ENCODE measurements around the gene CD79A.

CD79A gene

DNA sequence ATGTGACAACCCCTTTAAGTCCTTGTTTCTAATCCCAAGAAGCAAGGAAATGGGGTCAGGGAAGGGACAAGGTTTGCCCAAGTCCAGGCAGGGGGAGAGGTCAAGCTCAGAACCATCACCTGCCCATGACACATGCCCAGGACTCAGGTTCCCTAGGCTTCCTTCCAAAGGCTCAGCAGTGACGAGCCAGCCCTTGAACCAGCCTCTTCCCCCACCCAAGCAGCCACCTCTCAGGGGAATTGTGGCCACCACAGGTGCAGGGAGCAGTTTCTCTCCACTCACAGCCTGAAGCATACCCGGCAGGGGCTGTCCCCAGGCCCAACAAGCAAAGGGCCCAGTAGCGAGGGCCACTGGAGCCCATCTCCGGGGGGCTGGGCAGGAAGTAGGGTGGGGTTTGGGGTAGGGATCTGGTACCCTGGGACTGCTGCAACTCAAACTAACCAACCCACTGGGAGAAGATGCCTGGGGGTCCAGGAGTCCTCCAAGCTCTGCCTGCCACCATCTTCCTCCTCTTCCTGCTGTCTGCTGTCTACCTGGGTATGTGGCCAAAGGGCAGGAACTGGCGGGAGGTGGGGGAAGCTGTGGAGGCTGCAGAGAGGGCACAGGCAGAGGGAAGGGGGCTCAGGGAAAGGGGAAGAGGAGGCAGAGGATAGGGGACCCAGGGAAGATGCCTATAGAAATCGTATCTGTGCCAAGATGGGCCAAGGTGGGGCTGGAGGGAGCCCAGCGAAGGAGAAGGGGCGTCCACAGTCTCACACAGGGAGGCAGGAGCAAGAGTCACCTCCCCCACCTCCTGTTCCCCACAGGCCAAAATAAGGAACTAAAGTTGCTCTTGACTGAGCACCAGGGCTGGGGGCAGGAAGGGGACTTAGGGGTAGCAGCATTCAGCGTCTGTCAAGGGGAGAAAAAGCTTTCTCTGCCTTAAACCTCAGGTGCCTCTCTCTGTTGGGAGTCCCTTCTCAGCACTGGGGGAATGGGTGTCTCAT, at the start of gene CD79A:
Gene CD79A, plus strand, starts transcription at position 433 of the 986 bp plus-strand sequence. Its CDS starts 26 bp downstream, at position 459.
- DNase-seq (ENCODE audit: low read depth) = no peak

DNA sequence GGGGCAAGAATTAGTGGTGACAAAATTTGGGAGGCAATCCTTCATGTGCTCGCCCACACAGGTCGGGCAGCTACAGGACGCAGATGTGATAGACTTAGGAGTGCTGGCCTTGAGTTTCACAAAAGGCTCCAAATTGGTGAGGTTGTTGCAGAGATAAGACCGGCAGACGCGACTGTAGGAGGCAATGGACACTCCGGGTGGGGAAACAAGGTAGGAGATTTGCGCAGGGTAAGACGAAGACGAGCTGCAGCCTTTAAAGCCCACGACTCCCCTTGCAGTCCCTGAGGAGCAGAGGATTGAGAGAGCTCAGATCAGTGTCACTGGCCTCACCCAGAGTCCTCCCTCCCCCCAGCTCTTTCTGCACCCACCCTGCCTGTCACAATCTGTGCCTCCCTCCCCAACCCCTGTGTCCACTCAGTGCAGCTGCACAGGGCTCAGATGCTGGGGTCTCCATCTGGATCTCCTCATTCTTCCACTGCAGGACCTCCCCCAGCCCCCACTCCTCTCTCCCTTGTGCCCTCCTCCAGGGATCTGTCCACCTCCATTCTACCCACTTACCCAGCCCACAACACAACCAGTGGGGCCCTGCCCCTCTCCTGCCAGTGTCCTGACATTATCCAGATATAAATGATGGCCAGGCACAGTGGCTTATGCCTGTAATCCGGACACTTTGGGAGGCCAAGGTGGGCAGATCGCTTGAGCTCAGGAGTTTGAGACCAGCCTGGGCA, 38.9 kb upstream of the CD79A start:
- DNase-seq (ENCODE audit: low read depth) = no peak

DNA sequence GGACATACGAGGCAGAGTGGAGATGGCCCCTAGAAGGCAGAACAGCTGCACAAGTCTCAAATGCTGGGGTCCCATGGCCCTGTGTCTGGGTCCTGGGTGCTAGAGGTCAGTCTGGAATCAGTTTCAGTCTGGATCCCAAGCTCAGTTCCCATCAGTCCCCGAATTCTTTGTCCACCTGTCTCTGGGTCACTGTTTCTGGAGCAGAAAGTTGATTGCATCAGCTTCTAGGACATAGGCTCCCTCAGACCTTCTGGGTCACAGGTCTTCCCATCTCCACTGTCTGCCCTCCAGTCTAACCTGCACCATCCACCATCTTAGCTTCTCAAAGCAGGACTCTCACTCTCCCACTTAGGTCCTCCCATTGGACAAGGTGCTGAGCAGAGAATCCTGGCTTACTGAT, 37.9 kb upstream of the CD79A start:
- no peak for DNase-seq (ENCODE audit: low read depth)

DNA sequence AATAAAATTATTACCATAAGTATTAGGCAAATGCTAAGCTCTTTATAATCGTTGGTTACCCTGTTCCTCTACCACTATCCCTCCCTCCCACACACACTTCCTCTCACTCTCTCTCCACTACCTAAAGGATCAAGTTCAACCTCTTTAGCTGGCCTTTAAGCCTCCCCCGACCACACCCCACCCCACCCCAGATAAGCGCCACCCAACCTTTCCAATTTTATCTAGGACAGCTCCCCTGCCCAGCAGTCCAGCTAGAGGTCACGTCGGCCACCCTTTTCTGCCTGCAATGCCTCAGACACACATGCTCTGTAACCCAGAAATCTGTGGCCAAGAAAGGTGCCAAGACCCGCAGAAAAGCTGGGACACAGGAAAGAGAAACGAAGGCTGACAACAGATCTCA, 33.7 kb upstream of the CD79A start:
- DNase-seq (ENCODE audit: low read depth) = no peak

DNA sequence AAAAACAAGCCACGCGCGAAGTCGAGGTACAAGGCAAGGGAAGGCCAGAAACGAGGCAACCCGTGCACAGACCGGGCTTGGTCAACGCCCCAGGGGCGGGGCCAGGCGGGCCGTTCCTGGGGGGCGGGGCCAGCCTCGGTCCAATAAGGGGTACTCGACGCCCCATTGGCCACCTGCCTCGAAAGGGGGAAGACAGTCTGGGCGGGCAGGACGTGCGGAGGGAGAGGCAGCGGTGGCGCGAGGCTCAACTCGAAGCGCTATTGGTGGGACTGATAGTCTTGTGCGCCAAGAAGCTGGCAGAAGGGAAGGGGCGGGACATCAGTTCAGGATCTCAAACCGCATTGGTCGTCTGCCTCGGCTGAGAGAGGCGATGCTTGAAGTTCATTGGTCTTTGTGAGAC, 32.5 kb upstream of the CD79A start, which contains the start of gene LYPD4:
Gene LYPD4, minus strand, starts transcription at position 83 of the 400 bp plus-strand sequence. CDS start 5,398 bp downstream, outside the sequence.
- no peak for DNase-seq (ENCODE audit: low read depth)

DNA sequence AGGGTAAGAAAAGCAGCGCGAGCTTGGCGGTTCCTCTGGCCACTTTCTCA, 32.3 kb upstream of the CD79A start, which contains the start of gene DMRTC2:
Gene DMRTC2, plus strand, starts transcription at position 42 of the 50 bp plus-strand sequence. CDS start 2,387 bp downstream, outside the sequence.
- no peak for DNase-seq (ENCODE audit: low read depth)

DNA sequence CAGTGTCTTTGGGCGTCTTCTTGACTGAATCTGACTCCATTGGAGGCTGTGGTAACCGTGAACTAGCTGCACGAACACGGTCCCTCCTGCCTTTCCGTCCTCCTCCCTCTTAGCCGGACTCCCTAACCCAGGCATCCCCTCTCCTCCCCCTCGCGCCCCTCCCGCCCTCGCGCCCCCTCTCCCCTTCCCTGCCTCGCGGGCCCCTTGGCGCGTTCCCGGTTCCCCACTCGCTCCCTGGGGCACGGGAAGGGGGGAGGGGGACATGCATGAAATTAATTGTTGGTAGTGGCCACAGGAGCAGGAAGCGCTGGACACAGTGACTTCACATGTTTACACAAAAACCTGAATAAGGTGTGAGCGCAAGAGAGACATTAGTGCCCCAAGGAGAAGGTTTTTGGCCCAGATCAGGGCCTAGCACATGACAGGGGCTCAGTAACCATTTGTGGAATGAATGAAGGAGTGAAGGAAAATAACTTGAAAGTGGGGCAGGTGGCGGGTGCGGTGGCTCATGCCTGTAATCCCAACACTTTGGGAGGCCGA, 32.0 kb upstream of the CD79A start:
- no peak for DNase-seq (ENCODE audit: low read depth)

DNA sequence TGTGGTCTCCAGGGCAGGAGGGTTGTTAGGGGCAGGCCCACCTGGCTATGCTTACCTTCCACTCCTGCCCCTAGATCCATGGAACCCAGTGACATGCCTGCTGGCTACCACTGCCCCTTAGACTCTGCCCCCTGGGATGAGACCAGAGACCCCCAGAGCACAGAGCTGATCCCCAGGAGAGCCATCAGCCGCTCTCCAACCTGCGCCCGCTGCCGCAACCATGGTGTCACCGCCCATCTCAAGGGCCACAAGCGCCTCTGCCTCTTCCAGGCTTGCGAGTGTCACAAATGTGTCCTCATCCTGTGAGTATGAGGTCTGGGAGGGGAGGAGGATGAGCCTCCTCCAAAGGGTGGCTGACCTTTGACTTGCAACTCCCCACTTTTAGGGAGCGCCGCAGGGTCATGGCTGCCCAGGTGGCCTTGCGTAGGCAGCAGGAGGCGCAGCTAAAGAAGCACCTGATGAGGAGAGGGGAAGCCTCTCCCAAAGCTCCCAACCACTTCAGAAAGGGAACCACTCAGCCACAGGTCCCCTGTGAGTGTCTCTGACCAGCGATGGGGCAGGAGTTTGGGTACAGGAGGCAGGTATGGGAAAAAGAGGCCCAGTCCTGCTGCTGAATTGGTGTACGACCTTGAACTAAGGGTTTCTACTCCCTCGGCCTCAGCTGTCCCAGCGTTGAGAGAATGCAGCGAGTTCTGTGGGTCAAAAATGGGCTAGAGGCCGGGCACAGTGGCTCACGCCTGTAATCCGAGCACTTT, 29.6 kb upstream of the CD79A start:
- DNase-seq (ENCODE audit: low read depth) = no peak

DNA sequence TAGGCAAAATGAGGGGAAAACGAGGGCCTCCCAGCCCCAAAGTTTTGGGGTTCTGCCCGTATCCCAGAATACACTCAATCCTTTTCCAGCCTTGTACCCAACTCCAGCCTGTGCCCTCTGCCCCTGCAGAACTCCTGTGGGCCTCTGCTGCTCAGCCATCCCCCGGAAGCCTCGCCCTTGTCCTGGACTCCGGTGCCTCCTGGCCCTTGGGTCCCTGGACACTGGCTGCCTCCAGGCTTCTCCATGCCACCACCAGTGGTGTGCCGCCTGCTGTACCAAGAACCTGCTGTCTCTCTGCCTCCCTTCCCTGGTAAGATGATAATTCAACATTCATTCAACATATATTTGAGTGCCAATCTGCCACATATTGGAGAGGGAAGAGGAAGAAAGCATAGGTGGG, 28.4 kb upstream of the CD79A start:
- DNase-seq (ENCODE audit: low read depth) = no peak

DNA sequence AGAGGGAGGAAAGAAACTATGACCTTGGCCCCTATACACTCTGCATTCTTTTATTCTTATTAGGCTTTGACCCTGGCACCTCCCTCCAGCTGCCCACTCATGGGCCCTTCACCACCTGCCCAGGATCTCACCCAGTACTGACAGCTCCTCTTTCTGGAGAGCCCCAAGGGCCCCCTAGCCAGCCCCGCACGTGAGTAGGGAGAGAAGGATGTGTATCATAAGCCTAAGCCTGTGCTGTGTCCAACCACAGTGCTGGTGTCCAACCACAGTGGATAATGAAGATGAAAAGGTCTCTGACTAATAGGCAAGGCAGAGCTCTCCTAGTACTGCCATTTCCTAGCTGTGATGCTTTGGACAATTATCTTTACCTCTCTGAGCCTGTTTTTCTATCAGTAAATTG, 28.0 kb upstream of the CD79A start:
- DNase-seq (ENCODE audit: low read depth) = no peak

DNA sequence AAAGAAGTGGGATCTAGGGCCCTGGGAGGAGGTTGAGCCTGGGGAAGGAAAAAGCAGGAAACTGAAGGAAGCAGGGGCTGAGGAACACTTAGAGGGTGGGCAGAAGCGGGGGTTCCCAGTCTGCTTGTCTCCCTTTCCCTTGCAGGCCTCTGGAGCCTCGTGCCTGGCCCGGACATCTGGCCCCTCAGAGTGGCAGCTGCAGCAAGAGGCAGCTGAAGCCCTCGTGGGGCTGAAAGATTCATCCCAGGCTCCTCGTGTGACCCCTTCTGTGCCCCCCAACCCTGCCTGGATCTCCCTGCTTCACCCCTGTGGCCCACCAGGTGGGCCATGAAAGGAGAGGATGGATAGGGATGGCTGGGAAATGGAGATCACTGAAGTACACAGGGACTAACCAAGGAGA, 26.7 kb upstream of the CD79A start:
- DNase-seq (ENCODE audit: low read depth) = no peak

DNA sequence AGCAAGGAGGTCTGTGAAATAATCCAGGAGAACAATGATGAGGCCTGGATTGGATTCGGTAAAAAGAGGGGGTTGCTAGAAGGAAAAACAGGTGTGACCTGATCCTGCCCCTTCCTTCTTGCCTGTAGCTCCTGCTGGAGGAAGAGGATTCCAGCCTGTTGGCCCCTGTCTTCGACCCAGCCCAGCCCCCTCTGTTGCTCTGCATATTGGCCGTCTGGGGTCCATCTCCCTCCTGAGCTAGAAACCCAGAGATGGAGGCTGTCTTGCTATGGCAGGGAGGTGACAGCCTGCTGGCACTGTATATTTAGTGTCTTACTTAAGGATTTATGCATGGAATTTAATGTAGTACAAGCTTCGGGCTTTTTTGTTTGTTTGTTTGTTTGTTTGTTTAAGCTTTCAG, 25.6 kb upstream of the CD79A start:
- DNase-seq (ENCODE audit: low read depth) = no peak

DNA sequence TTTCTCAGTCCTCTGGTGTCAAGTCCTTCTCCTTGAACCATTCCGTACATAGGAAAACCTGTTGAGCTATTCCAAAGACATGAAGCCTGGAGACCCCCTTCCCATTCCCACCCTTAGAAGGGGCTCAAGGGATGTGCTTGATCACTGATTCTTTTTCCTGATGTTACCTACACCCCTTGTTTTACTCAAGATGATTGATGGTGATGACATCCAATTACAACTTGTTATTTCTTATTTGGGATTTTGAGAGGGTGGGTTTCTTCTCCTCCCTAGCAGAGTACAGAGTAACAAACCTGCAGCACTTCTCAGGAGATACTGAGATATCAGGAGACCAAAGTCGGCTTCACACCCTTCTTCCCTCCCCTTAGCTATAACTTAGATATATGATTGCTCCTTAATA, 23.7 kb upstream of the CD79A start:
- DNase-seq (ENCODE audit: low read depth) = no peak

DNA sequence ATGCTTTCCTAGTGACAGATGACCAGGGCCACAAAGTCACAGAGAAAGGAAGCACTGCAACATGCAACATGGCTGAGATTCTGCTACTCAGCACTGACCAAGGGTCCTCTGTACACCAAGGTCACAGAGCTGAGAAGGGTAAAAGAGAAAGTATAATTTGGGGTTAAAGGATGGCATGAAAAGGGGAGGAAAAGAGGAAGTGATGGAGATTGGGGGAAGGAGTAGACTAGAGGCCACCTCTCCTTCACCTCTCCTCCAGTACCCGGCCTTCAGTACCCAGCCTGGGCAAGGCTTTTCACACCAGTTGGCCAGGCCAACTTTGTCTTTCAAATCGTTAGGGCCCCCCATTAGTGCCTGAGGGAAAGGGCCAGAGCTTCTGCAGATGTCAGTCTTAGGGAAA, 23.3 kb upstream of the CD79A start:
- no peak for DNase-seq (ENCODE audit: low read depth)

DNA sequence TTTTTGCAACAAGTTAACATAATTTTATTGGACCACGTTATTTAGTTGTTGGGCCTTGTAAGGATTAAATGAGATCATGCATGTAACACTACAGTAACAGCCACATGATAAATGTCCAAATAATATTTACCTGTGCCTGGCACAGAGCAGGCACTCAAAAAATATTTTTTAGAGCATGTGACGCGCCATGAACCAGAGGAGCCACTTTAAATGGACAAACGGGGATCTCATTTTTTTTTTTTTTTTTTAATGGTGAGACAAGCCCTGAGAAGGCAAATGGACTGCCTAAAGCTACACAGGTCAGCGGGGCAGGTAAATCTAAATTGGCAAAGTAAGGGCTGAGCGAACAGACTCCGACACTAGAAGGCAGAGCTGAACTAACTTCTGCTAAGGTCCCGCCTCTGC, 17.9 kb upstream of the CD79A start:
- no peak for DNase-seq (ENCODE audit: low read depth)

DNA sequence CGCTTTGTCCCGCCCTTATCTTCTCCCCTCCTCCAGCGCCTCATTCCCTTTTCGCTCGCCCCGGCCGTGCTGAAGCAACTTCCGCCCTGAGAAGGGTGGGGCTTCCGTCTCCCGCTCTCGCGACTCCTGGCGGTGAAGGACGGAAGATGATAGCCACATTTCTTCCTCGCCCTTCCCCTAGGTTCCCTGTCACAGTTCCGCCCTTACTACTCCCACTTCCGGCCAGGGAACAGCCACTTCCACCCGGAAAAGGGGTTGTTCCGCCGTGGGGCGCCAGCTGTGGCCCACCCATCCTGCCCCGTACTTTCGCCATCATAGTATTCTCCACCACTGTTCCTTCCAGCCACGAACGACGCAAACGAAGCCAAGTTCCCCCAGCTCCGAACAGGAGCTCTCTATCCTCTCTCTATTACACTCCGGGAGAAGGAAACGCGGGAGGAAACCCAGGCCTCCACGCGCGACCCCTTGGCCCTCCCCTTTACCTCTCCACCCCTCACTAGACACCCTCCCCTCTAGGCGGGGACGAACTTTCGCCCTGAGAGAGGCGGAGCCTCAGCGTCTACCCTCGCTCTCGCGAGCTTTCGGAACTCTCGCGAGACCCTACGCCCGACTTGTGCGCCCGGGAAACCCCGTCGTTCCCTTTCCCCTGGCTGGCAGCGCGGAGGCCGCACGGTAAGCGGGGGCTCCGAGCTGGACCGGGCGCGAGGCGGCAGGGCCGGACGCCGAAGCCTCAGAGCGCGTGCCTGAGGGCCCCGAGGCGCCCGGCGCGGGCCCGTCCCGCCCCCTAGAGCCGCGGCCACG, 17.3 kb upstream of the CD79A start, which contains the start of gene RPS19:
Gene RPS19, plus strand, starts transcription at position 638 of the 801 bp plus-strand sequence. CDS start 520 bp downstream, outside the sequence.
- peak; percentile 98 for DNase-seq (ENCODE audit: low read depth)

DNA sequence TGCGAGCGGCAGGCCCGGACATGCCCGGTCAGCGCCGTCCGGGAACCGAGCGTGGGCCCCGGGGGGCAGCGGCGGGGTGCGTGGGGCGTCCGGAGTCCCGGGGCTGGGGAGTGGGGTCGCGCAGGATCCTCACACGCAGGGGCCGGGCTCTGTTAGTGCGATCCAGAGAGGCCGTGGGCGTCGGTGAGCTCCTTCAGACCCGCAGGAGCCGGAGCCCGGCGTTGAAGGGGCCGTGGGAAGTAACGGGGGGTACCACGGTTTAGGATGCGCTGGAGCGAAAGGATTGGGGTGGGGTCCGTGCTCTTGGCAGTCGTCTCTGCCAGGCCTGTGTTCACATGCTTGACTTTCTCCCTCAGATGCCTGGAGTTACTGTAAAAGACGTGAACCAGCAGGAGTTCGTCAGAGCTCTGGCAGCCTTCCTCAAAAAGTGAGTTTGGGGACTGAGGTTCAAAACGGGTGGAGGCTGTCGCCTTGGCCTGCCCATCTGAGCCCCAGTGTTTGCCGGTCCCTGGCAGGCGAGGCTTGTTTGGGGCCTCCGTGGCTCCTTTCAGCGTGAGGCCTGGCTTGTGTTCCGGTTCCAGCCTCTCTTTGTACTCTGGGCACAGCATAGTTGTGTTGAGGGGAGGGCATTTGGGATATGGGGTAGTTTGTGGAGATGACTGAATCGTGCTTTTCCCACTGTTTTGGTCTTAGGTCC, 16.5 kb upstream of the CD79A start:
- no peak for DNase-seq (ENCODE audit: low read depth)

DNA sequence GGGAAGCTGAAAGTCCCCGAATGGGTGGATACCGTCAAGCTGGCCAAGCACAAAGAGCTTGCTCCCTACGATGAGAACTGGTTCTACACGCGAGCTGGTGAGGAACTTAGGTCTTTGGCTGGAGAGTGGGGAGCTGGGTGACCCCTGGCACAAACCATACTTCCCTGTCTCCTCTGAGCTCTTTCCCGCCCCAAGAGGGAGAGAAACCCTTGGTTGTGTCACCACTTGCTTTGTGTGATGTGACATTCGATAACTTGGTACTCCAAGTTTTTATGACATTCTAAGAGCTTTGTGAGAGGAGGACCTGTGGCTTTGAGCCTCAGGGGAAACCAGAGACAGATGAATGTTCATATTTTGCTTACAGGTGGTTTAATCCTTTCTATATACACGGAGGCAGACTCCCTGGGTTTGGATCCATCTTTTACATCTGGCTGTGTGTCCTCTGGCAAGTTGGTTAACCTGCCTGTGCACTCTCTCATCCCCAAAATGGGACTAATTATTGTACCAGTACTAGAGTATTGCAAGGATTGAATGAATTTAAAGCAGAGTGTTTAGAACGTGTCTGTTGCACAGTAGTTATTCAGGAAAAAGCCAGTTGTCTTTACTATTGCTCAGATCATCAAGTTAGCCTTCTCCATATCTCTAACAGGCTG, 15.8 kb upstream of the CD79A start:
- DNase-seq (ENCODE audit: low read depth) = no peak

DNA sequence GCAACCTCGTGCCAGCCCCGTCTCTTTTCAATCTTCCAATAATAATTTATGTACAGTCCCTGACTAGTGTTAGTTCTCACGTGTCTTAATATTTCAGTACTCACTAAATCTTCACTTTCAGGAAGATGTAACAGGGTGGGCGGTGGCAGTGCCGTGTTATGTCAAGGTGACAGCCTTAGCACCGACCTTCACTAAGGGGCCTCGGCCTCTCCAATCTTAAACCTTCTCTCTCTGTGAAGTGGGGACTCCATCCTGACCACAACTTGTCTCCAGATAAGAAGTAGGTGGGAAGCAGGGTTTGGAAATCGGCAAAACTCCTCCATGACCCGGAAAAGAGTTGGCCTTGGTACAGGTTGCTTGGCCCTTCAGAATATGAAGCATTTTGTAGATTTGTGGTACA, 15.2 kb upstream of the CD79A start:
- DNase-seq (ENCODE audit: low read depth) = no peak

DNA sequence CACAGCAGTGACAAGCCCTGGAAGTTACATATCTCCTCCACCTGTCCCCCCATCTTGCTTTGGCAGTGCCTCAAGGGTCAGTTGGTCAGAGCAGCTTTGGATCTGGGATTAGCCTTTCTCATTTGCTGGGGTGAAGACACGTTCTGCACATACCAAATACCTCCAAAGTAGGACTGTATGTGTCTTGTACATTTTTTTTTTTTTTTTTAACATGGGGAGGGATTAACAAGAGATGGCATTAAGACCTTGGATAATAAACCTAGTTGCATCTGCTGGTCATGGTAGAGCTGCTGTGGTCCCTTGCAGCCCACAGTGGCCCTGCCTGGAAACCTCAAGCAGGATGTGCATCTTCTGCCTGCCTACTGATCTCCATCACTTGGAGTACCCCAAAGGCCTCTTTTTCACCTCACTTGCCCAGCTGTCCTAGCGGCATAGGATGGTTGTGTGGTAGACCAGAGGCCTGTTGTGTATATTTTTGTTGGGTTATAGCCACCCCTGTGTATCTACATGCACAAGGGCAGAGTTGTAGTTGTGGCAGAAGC, 14.6 kb upstream of the CD79A start:
- no peak for DNase-seq (ENCODE audit: low read depth)

Data from amniotic epithelial cell (primary cell).